HEK293 (cell line): ENCODE data around the gene LEMD1.

Experiments used
- GLI4 ChIP-seq: fragments of 450-650 bp; formaldehyde crosslinking; IDR thresholded peaks from 2 replicates; pipeline ENCODE4 v1.5.1; 2016; ENCODE audit warnings: missing biosample characterization, missing genetic modification characterization
- KLF1 ChIP-seq: fragments of 450-650 bp; formaldehyde crosslinking; IDR thresholded peaks from 2 replicates; pipeline ENCODE4 v1.5.1; 2016; ENCODE audit warnings: missing biosample characterization, missing genetic modification characterization
- TCF7L2 ChIP-seq: IDR thresholded peaks from 2 replicates; pipeline ENCODE4 v1.6.1; 2011; ENCODE audit warnings: low read depth, mild to moderate bottlenecking, inconsistent platforms, low read length, moderate library complexity, borderline replicate concordance
- ZBTB1 ChIP-seq: fragments of 450-650 bp; formaldehyde crosslinking; IDR thresholded peaks from 2 replicates; pipeline ENCODE4 v1.5.1; 2016; ENCODE audit warnings: missing biosample characterization, missing genetic modification characterization
- ZBTB17 ChIP-seq: fragments of 450-650 bp; formaldehyde crosslinking; IDR thresholded peaks from 2 replicates; pipeline ENCODE4 v1.5.1; 2016; ENCODE audit warnings: missing biosample characterization, missing genetic modification characterization
- ZNF112 ChIP-seq: fragments of 450-650 bp; formaldehyde crosslinking; IDR thresholded peaks from 2 replicates; pipeline ENCODE4 v1.5.0; 2017; ENCODE audit warnings: missing biosample characterization, missing genetic modification characterization
- ZNF248 ChIP-seq: fragments of 450-650 bp; formaldehyde crosslinking; IDR thresholded peaks from 2 replicates; pipeline ENCODE4 v1.5.1; 2017; ENCODE audit warnings: missing biosample characterization, missing genetic modification characterization
- ZNF37A ChIP-seq: fragments of 450-650 bp; IDR thresholded peaks from 2 replicates; pipeline ENCODE4 v1.5.1; 2018; ENCODE audit warnings: missing biosample characterization, missing genetic modification characterization
- ZNF521 ChIP-seq: fragments of 450-650 bp; formaldehyde crosslinking; IDR thresholded peaks from 2 replicates; pipeline ENCODE4 v1.5.1; 2017; ENCODE audit warnings: missing biosample characterization, mild to moderate bottlenecking, missing genetic modification characterization
- ZNF560 ChIP-seq: fragments of 450-650 bp; formaldehyde crosslinking; IDR thresholded peaks from 2 replicates; pipeline ENCODE4 v1.5.1; 2017; ENCODE audit warnings: missing biosample characterization, missing genetic modification characterization, borderline replicate concordance
- TF ChIP-seq, protein P1 (sequence below): fragments of 450-650 bp; formaldehyde crosslinking; IDR thresholded peaks from 2 replicates; pipeline ENCODE4 v1.5.1; 2016; ENCODE audit warnings: missing biosample characterization, missing genetic modification characterization

DNA sequence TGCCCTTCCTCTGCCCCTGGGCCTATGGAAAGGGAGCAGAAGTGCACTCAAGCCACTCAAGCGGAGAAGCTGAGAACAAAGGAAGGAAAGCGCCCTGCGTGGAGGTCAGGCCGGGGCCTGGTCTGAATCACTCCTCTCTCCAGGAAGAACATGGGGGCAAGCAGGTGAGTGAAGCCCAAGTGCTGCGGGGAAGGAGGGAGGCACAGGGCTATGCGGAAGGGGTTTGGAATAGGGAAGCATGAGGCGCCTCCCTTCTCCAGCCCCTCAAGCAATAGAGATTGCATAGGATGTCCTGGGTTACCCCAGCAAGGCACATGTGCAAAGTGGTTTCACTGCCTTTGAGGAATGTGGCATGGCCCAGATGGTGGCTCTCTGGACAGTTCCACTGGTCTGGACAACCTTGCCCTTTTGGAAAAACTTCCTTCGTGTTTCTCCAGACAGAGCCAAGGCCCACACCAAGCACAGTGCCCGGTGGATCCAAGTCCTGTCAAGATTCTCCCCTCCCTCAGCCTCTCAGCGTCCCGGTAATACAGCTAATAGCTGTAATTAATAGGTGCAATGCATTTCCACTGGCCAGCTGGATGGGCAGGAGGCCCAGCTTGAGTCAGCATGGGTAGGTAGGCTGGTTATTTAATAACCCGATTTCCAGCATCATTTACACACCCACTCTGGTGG is 20.3 kb upstream of the LEMD1 start:
- TF ChIP-seq, protein P1, sequence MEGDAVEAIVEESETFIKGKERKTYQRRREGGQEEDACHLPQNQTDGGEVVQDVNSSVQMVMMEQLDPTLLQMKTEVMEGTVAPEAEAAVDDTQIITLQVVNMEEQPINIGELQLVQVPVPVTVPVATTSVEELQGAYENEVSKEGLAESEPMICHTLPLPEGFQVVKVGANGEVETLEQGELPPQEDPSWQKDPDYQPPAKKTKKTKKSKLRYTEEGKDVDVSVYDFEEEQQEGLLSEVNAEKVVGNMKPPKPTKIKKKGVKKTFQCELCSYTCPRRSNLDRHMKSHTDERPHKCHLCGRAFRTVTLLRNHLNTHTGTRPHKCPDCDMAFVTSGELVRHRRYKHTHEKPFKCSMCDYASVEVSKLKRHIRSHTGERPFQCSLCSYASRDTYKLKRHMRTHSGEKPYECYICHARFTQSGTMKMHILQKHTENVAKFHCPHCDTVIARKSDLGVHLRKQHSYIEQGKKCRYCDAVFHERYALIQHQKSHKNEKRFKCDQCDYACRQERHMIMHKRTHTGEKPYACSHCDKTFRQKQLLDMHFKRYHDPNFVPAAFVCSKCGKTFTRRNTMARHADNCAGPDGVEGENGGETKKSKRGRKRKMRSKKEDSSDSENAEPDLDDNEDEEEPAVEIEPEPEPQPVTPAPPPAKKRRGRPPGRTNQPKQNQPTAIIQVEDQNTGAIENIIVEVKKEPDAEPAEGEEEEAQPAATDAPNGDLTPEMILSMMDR (tag by site-specific recombination): no peak
- TF ChIP-seq ZNF37A (no peak), ZNF112 (tag by site-specific recombination) (no peak), ZBTB17 (tag by site-specific recombination) (no peak), KLF1 (tag by site-specific recombination) (no peak), TCF7L2 (no peak), ZNF521 (tag by site-specific recombination) (no peak), ZBTB1 (tag by site-specific recombination) (no peak), ZNF560 (tag by site-specific recombination) (no peak), GLI4 (no peak), ZNF248 (tag by site-specific recombination) (no peak)
